Urothelium cell line (cell line): ENCODE results near the gene PABPC3.
A peak's percentile ranks its signal among the peaks of the same experiment; 100 is the strongest.

Experiments
- DNase-seq: peaks from one replicate; pipeline ENCODE4 v3.0.0; 2011; ENCODE audit warnings: low spot score, mixed read lengths
- FAIRE-seq: peaks from 2 replicates; lab custom pipeline; 2011; peaks lifted over from hg19 to GRCh38; lab: Jason Lieb, UNC

The PABPC3 gene

GRCh38 chr13:25095851-25096453 is at the start of gene PABPC3:
Gene PABPC3, plus strand, starts transcription at chr13:25096136. Its CDS starts 63 bp downstream, at chr13:25096199.
- no peak for FAIRE-seq
- no peak for DNase-seq

GRCh38 chr13:25046274-25046984 is 49.5 kb upstream of the PABPC3 start:
- FAIRE-seq, result no peak
- DNase-seq, result peak; percentile 36

- FAIRE-seq (no peak), DNase-seq (peak; percentile 62)
These were observed 48.9 kb upstream of the PABPC3 start for GRCh38 chr13:25046985-25047511.

DNA sequence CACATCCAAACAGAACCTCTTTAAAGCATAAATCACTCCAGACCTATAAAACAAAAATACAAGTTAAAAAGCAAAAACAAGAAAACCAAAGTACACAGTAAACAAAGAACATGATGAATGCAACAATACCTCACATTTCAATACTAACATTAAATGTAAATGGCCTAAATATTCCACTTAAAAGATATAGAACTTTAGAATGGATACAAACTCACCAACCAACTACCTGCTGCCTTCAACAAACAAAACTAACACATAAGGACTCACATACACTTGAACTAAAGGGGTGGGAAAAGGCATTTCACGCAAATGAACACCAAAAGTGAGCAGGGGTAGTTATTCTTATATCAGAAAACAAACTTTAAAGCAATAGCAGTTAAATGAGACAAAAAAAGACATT is 44.9 kb upstream of the PABPC3 start:
- no peak for FAIRE-seq
- DNase-seq, result no peak

- FAIRE-seq (no peak), DNase-seq (no peak)
These were observed 36.8 kb upstream of the PABPC3 start for GRCh38 chr13:25059166-25059565.

DNA sequence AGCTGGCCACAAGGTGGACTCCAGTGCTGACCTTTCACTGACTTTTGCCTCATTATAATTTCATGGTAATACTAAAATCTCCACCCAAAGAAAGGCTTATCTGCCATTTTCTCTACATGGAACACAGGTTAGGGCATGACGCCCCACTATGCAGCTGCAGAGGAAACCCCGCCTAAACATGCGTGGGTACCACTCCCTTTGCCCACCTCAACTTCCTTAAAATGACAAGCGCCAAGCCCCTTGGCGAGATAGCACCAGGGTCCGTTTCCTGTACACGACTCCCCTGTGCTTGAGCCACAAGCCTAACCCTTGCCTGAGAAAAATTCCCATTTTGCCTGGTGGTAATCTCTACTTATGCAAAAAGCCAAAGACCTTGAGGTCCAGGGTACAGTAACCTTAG is 36.0 kb upstream of the PABPC3 start:
- no peak for FAIRE-seq
- DNase-seq, result no peak

- no peak for DNase-seq
- FAIRE-seq, result no peak
These were observed 33.5 kb upstream of the PABPC3 start for GRCh38 chr13:25062479-25062878.

GRCh38 chr13:25064396-25064795 is 31.5 kb upstream of the PABPC3 start:
- no peak for FAIRE-seq

GRCh38 chr13:25065974-25066770 is 29.8 kb upstream of the PABPC3 start:
- DNase-seq (no peak), FAIRE-seq (no peak)

More at GRCh38 chr13:25064396-25064795, 31.5 kb upstream of the PABPC3 start:
- DNase-seq, result no peak

DNA sequence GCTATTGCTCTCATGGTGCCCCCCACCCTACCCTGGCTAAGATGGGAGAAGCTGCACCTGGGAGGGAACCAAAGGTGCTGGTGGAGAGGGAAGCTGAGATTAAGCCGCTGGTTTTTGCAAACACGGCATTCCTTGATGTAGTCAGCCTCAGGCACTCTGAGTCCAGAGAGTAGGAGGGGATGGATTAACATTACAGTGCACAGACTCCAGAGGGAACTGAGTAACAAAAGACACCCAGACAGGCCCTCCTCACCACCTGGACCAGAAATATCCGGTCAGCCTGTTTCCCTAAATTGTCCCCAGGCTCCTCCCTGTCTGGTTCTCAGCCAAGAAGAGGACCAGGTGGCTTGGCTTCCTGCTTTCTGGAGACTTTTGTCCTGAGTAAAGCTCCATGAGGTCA is 28.9 kb upstream of the PABPC3 start:
- no peak for FAIRE-seq
- no peak for DNase-seq

DNA sequence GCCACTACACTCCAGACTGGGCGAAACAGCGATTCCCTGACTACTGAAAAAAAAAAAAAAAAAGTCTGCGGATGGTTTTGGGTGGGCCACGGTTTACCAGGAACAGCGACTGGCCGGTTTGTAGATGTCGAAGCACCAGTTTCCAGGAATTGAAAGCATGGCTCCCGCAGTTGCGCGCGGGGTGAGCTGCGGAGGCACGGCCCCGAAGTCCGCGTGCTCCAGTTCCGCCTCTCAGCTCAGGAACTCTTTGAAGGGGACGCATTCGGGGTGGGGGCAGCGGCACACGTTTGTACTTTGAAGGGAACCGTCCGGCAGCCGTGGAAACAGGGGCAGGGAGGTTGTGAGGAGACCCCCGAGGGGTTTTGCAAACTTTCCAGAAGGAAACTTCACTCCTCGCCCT is 27.1 kb upstream of the PABPC3 start:
- DNase-seq (no peak), FAIRE-seq (no peak)

- no peak for FAIRE-seq
These were observed 26.7 kb upstream of the PABPC3 start for GRCh38 chr13:25069236-25069635.

DNA sequence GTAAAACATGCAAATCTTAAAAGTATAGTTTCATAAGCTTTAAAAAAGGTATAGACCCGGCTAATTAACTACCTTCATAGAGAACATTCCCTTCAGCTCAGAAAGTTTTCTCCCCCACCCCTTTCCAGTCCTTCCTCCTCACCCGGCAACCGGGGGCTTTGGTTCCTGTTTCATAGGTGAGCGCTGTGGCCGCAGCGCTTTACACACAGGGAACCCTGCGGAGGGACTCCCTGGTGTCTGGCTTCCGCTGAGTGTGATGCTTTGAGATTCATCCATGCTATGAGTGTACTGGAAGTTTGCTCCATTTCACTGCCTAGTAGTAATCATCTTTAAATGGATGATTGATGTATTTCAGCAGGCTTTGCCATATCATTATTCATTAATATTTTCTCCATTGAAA is 26.0 kb upstream of the PABPC3 start:
- FAIRE-seq (no peak), DNase-seq (no peak)

More at GRCh38 chr13:25069236-25069635, 26.7 kb upstream of the PABPC3 start:
- no peak for DNase-seq

- DNase-seq (no peak), FAIRE-seq (no peak)
These were observed 15.2 kb upstream of the PABPC3 start for GRCh38 chr13:25080773-25081172.

- DNase-seq, result no peak
- FAIRE-seq, result no peak
These were observed 11.8 kb upstream of the PABPC3 start for GRCh38 chr13:25084096-25084495.

GRCh38 chr13:25085125-25085742 is 10.7 kb upstream of the PABPC3 start:
- no peak for FAIRE-seq
- DNase-seq, result peak; percentile 32

DNA sequence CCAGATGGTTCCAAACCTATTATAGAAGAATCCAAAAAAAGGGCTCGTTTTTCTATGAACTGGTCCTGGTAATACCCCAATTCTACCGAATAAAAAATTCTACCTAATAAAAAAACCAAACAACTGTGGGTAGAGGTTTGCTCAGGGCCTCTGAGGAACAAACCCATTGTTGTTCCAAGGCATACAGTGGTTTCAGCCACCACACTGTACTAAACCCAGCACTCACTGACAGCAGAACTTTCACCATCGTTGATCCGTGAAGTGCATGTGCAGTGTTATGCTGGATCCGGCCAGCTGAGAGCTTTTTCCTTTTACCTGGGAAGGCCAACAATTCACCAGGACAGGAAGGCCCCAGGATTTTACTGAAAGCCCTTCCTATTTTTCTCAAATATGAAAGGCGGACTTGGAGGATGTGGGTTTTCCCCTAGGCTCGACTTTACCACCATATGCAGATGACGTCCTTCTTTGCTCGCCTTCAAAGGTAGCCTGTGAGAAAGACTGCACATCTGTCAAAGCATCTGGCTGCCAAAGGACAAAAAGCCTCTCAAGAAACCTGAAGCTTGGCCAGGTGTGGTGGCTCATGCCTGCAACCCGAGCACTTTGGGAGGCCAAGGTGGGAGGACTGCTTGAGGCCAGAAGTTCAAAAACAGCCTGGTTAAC is 7.2 kb upstream of the PABPC3 start:
- DNase-seq (no peak), FAIRE-seq (no peak)

DNA sequence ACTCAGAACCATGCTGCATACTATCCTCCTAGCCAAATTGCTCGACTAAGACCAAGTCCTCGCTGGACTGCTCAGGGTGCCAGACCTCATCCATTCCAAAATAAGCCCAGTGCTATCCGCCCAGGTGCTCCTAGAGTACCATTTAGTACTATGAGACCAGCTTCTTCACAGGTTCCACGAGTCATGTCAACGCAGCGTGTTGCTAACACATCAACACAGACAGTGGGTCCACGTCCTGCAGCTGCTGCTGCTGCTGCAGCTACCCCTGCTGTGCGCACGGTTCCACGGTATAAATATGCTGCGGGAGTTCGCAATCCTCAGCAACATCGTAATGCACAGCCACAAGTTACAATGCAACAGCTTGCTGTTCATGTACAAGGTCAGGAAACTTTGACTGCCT is 1.5 kb downstream of the PABPC3 start:
- FAIRE-seq (no peak), DNase-seq (no peak)

- FAIRE-seq (no peak), DNase-seq (no peak)
These were observed 7.8 kb downstream of the PABPC3 start for GRCh38 chr13:25103711-25104110.

GRCh38 chr13:25109341-25109740 is 13.4 kb downstream of the PABPC3 start:
- FAIRE-seq, result no peak
- no peak for DNase-seq
